GM18505 (cell line): ENCODE data around the gene ETNK2.

Experiments
- ATAC-seq: cut with Tn5 transposase; IDR thresholded peaks from one replicate; pipeline ENCODE4 v1.9.1; 2021; ENCODE audit not compliant: unreplicated experiment
- POLR2A ChIP-seq: IDR thresholded peaks from 4 replicates; pipeline ENCODE4 v1.6.1; 2011; ENCODE audit warnings: borderline replicate concordance; ENCODE audit not compliant: insufficient read depth, insufficient read length; ENCODE audit errors: extremely low read depth

The ETNK2 gene

DNA sequence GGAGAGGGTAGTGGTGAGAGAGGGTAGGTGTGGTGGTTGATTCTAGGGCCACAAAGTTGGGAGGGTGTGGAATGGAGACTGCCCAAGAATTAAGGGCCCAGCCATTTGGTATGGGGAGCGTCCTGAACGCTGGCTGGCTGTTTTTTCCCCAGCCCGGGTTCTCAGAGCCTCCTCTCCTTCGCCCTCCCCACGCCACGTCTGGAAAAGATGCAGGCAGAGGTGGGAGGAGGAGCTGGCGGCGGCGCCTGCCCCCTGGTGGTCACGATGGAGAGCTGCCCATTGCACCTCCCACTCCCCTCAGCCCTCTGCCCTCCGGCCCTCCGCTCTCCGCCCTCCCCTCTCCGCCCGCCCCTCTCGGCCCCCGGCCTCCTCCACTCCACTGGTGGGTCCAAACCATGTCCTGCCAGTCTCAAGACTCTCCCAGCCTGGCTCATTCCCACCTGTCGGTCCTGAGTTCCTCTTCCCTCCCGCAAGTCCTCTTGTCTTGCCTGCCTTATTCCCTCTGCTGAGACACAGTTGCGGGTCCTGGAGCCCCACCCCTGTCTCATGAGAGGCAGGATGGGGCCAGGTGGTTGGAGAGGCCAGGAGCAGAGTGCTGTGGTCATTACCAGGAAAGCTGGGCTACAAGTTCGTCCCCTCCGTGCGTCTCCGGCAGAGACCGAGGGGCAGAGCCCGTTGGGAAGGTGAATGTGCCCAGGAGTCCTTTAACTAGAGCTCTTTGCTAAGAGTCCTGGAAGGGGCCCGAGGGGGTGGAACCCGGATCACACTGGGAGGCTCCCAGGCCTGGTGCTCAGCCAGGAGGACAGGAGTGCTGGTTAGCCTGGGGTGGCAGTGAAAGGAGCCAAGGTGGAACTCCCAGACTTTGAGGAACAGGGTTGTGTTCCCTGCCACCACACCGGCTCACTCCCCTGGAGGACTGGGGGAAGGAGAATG is 22.6 kb downstream of the ETNK2 start:
- no peak for ATAC-seq
- TF ChIP-seq POLR2A = no peak

DNA sequence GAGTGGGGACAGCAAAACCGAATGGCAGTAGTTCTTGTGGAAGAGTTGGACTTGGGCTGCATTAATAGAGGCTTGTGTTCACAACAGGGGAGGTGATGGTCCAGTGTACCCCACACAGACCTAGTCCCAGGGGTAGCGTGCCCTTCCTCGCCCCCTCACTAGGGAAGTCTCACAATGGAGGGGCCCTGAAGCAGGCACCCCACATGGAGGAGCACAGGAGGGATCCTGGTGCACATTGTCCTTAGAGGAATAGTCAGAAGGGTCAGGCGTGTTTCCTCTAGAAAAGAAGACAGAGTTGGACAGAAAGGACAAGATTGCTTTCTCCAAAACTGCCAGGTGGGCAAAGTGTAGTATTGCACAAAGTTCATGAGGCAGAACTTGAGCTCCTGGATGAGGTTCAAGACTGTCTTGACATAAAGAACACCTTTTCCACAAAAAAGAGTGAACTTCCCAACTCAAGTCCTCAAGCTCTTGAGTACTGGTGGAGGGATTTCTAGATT is 23.3 kb downstream of the ETNK2 start:
- TF ChIP-seq POLR2A = no peak
- no peak for ATAC-seq

DNA sequence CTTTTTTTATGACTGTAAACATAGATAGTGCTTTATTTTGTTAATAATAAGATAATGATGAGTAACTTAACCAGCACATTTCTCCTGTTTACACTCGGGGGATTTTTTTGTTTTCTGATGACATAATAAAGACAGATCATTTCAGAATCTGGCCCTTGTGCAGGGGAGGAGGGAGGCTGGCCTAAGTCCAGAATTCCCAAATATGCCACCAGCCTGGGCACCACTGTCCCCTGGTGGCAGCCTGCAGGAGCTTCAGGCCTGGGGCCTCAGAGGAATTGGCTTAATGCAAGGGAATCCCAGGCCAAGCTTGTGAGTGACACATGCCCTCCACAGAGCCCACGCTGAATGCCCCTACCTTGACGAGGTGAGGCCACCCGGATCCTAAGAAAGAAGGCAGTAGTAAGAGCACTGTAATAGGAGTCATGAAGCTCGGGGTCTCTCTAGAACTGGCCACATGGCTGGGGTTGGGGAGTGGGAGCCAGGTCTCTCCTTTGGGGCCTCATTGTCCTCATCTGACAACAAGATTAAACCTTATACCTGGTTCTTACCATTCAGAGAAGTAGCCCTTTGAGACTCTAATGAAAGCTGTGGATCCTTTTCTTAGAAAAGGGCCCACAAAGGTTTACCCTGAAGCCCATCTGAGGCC is 24.1 kb downstream of the ETNK2 start:
- no peak for TF ChIP-seq POLR2A
- ATAC-seq = no peak

DNA sequence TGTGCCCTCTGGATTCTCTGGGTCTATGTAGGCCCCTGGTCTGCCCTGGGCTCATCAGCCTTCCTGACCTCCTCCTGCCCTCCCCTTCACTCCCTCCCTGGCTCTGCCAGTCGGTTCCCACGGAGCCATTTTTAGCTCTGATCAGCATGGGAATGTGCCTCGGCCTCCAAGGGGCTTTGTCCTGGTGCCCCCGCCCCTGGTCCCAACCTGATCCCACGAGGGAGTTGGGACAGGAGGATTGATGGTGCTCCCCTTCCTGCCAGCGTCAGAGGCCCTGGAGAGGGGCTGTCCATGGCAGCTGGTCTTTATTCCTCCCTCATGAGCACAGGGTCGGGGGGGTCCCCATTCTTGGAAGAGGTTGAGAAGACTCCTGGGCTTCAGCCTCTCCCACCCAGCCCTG is 24.9 kb downstream of the ETNK2 start:
- ATAC-seq = no peak

DNA sequence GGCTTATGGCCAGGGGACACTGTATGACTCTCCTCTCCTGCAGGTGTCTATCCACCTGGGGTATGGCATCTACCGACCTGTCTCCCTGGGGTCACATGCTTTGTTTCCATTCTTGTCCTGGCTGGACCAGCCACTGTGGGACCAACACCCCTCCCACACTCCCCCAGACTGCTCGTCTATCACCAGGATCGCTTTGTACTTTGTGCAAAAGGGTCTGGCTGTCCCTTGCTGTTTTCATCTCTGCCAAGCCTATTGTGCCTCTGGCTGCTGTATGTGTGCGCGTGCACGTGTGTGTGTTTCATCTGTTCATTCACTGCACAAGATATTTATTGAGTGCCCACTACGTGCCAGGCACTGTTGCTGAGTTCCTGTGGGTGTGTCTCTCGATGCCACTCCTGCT is 25.5 kb downstream of the ETNK2 start:
- no peak for TF ChIP-seq POLR2A
- ATAC-seq = no peak

More for the DNA sequence above, 24.9 kb downstream of the ETNK2 start:
- no peak for TF ChIP-seq POLR2A

DNA sequence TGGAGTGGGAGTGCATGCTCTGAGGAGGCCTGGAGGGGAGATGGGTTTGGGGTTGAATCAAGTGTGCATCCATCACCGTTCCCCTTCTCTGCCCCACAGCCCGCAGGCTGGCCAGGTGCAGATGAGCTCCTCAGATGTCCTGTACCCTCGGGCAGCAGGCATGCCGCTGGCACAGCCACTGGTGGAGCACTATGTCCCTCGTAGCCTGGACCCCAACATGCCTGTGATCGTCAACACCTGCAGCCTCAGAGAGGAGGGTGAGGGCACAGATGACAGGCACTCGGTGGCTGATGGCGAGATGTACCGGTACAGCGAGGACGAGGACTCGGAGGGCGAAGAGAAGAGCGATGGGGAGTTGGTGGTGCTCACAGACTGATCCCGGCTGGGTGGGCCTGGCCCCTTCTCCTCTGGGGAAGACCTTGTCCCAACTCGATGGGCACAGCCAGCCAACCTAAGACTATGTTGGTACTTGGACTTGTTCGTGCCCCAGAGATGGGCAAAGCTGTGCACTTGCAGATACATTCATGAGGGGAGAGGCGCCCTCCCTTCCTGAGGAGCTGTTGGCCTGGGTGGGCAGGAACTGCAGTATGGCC is 26.0 kb downstream of the ETNK2 start:
- ATAC-seq = no peak

DNA sequence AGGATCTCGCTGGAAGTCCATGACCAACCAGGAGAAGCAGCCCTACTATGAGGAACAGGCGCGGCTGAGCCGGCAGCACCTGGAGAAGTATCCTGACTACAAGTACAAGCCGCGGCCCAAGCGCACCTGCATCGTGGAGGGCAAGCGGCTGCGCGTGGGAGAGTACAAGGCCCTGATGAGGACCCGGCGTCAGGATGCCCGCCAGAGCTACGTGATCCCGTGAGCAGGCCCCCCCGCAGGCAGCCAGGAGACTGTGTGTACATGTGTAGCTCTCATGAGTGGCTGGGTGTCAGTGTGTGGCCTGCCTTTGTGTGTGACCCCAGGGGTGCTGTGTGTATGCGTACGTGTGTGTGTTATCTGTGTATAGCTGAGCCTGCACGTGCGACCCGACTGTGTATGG is 27.2 kb downstream of the ETNK2 start:
- ATAC-seq = no peak
- TF ChIP-seq POLR2A = no peak

More for the DNA sequence above, 26.0 kb downstream of the ETNK2 start:
- TF ChIP-seq POLR2A = no peak

DNA sequence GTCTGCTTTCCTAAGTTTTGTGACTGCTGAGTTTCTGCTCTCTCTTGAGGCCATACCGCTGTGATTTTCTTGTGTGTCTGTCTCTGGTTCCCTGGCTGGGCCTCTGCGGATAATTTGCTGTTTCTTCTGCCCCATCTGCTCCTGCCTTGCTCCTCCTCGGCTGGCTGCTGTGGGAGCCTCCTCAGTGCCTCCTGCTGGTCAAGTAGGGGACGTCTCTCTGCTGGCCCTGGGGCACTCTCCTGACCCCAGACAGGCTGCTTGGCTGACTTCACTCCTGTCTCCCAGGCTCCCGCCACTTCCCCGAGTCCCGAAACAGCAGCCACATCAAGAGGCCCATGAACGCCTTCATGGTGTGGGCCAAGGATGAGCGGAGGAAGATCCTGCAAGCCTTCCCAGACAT is 28.5 kb downstream of the ETNK2 start:
- no peak for TF ChIP-seq POLR2A
- no peak for ATAC-seq

DNA sequence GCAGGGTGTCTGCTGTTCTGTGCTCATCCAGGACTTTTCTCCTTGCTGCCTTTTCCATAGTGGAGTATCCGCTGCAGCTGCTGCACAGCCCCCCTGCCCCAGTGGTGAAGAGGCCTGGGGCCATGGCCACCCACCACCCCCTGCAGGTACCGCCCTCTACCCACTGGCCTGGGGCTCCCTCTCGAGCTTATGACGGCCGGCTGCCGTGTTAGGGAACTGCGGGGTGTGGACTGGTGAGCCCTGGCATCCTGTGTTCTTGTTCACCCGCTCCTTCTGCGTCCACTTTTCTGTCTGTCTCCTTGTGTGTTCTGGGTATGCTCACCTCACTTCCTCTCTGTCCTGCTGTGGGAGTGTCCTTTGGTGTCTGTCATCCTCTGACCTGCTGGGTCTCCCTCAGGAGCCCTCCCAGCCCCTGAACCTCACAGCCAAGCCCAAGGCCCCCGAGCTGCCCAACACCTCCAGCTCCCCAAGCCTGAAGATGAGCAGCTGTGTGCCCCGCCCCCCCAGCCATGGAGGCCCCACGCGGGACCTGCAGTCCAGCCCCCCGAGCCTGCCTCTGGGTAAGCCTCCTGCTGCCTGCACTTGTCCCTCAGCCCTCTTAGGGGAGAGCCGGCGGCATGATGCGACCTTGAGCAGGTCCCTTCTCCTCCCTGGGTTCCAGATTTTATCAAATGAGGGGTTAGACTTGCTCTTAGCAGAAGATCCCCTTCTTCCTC is 29.8 kb downstream of the ETNK2 start:
- no peak for ATAC-seq
- no peak for TF ChIP-seq POLR2A

DNA sequence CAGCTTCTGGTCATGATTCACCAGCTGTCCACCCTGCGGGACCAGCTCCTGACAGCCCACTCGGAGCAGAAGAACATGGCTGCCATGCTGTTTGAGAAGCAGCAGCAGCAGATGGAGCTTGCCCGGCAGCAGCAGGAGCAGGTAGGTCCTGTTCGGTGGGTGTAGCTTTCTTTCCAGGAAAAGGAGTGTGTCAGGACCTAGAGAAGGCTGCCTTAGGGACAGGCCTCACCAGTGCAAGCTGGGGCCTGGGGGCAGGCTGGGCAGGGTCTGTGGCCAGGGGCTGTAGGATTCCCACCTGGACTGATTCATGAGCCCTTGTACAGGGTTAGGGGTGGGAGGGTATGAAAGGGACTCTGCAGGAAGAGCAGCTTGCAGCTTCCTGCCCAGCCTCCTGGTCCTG is 35.3 kb downstream of the ETNK2 start:
- no peak for TF ChIP-seq POLR2A
- no peak for ATAC-seq

DNA sequence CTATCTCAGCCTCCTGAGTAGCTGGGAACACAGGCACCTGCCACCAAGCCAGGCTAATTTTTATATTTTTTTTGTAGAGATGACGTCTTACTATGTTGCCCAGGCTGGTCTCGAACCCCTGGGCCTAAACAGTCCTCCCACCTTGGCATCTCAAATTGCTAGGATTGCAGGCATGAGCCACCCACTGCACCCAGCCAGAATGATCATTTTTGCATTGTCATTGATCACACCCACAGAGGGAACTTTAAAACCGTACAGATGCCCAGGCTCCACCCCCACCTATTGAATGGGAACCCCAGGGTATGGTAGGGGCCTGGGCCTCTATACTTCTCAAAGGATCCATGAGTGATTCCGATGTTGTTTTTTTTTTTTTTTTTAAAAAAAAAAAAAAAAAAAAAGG is 36.7 kb downstream of the ETNK2 start:
- TF ChIP-seq POLR2A = no peak
- no peak for ATAC-seq

DNA sequence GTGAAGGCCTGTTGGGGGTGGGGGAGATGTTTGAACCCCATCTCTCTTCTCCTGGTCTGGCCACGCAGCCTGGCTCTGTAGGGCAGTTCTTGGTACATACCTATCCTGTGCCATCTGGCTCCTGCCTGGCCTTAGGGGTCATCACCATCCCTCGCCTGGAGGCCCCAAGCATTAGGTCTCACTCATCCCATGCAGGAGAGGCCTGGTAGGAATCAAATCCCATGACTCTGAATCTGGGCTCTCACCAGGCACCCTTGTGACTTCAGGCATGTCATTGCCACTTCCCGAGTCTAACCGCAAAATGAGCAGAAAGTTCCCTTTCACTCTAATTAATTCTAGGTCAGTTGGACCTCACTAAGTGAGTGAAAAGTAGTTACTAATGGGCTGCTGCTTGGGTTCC is 37.2 kb downstream of the ETNK2 start:
- no peak for ATAC-seq
- no peak for TF ChIP-seq POLR2A

DNA sequence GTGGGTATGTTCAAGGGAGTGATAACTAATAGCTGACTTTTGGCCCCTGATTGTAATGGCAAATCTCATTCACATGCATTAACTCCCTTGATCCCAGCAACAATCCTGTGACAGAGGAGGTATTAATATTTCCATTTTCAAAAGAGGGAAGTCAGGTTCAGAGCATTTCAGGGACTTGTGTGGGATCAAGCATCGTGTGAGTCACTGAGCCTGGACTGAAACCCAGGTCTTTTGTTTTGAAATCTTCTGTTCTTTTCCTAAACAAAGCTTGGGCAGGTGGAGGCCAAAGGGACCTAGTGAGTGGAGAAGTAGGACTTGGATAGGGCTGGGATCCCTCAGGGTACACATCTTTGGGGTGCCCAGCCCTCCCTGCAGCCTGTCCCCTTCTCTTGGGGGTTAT is 37.9 kb downstream of the ETNK2 start:
- ATAC-seq = no peak
- TF ChIP-seq POLR2A = no peak

DNA sequence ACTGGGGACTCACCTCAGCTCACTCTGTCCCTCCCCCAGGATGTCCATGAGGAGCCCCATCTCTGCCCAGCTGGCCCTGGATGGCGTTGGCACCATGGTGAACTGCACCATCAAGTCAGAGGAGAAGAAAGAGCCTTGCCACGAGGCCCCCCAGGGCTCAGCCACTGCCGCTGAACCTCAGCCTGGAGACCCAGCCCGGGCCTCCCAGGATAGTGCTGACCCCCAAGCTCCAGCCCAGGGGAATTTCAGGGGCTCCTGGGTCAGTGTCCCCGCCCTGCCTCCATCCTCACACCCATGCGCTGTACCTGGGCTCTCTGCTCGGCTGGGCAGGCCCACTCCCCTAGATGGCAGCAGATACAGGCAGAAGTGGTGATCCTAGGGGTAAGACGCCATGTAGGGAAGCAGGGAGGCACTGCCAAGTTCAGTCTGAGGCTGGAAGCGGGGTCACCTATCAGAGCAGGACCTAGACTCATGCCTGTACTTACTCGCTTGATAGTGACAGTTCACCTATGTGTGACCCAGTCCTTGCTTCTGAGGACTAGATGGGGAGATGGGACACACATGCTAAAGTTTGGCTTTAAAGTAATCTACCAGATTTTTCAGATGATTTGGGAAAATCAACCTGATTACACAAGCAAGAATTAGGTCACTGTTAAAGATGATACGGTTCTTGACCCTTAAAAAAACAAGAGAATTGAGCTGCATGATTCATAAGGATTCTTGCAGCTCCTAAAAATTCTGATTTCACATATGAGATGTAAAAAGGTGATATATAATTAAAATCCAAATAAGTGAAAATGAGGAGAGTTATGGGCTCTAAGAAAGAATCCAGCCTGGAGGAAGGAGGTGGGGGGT is 38.7 kb downstream of the ETNK2 start:
- TF ChIP-seq POLR2A = no peak
- no peak for ATAC-seq
